HG03460 (cell line): ENCODE data around the gene BMX.

ENCODE experiments used
- ATAC-seq: cut with Tn5 transposase; IDR thresholded peaks from one replicate; pipeline ENCODE4 v1.9.1; 2021; ENCODE audit not compliant: unreplicated experiment

Gene BMX

DNA sequence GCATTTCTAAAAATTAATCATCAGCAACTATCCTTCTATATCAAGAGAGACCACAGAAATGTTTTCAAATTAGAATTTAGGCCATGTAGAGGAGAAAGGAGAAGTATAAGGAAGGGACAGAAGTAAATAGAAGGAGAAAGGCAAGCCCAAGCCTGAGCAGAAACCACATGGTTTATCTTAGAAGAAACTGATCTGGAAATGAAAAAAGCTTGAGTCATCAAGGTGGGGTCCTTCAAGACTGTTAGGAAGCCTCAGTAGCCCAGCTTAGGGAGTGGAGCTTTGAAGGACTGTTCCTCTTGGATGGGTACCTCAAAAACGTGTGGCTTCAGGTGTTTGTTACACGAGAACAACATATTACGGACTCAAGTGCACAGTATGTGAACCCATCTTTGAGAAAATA lies 4.5 kb downstream of the BMX start:
- ATAC-seq = no peak

- ATAC-seq = no peak
These were observed 6.4 kb downstream of the BMX start for GRCh38 chrX:15507005-15507404.

- ATAC-seq = no peak
These were observed 9.2 kb downstream of the BMX start for GRCh38 chrX:15509845-15510244.

GRCh38 chrX:15511563-15511962 lies 11.0 kb downstream of the BMX start:
- no peak for ATAC-seq

GRCh38 chrX:15512401-15512965 lies 11.9 kb downstream of the BMX start:
- ATAC-seq = no peak

DNA sequence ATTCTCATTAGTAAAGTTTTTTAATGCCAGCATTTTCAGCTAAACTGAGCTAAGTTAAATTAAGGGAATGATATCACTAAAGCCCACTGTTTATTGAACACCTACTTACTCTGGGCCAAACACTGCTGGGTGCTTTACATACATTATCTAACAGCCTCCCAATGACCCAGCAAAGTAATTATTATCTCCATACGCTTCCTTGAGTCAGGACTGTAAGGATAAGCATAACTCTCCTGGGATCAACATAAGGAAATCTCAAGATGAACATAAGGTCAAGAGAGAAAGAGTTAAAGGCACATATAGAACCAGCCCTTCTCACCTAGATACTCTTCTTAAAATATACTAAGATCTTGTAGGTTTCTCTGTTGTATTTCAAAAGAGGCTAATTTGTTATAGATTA lies 13.7 kb downstream of the BMX start:
- no peak for ATAC-seq

- no peak for ATAC-seq
These were observed 15.3 kb downstream of the BMX start for GRCh38 chrX:15515931-15516330.

- ATAC-seq = no peak
These were observed 21.9 kb downstream of the BMX start for GRCh38 chrX:15522464-15522863.

DNA sequence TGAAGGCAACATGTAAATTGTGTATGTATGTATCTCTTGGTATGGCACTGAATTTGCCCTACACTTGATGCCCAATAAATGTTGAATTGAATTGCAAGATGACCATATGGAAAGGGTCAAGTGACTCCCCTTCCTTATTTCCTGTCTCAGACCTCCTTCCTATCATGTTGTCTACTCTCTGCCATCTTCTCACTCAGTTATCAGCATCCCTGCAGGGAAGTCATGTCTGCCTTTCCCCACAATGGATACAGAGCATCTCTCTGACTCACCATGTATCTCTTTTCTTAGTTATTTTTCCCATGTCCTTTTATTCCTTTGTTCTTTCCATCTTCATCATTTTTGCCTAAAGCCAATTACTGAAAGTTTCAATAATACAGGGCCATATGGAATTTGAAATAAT lies 22.5 kb downstream of the BMX start:
- ATAC-seq = no peak

DNA sequence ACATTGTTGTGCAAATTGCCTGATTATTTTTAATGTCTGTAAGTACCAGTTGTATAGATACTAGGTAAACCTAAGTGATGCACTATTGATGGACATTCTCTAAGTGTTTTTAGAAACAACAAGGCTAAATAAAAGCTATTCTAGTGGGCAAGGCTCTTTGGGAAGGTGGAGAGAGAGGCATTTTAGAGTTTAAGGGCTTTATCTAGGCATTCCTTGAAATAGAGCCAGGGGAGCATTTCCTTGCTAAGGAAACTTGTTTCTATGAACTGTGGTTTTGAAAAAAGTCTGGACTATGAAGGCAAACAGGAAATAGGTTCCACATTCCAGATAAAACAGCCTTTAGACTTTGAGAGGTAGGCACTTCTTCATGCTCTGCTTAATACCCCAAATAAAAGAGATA lies 23.8 kb downstream of the BMX start:
- ATAC-seq = no peak

GRCh38 chrX:15525664-15526416 lies 25.2 kb downstream of the BMX start:
- no peak for ATAC-seq

DNA sequence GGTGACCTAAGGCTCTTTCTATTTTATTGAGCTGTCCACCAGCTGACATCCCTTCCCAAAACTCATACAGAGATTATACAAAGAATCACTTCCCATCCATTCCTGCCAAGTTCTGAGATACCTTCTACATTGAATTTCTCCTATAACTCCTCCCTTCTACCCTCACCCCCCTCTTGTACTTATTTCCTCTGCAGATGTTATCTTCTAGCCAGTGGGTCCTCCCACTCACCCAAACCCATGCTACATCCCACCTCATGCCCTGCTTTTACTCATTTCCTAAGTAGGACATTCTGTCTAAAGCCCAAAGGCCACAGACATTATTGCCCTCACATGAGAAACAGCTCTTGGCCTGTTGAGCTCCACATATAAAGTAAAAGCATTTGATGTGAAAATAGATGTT lies 28.6 kb downstream of the BMX start:
- no peak for ATAC-seq

DNA sequence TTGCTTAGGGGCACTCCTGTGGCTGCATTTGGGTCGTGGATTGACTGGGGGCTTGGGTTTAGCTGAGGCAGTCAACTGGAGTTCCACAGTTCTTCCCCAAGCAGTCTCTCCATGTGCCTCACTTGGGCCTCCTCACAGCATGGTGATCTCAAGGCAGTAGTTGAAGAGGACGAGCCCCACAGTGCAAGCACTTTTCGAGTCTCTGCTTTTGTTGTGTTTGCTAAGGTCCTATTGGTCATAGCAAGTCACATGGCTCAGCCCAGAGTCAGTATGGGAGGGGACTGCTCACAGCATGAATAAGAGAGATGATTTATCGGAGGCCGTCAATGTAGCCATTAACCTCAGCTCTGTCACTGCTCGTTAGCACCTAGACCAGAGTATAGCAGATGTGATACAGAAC lies 29.7 kb downstream of the BMX start:
- ATAC-seq = no peak

GRCh38 chrX:15546745-15547144 lies 46.1 kb downstream of the BMX start:
- ATAC-seq = no peak

DNA sequence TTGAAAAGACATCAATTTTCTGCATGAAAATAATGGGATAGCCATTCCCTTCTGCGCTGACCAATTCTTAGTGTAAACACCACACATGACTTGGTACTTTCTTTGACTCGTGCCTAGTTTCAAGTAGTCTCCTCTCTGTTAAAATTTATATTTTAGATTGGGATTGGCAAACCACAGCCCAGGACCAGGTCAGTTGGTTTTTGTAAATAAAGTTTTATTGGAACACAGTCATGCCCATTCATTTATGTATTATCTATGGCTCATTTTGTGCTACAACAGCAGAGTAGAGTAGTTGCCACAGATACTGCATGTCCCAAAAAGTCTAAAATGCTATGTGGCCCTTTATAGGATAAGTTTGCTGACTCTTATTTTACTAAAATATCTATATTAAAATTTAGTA lies 46.7 kb downstream of the BMX start:
- no peak for ATAC-seq

DNA sequence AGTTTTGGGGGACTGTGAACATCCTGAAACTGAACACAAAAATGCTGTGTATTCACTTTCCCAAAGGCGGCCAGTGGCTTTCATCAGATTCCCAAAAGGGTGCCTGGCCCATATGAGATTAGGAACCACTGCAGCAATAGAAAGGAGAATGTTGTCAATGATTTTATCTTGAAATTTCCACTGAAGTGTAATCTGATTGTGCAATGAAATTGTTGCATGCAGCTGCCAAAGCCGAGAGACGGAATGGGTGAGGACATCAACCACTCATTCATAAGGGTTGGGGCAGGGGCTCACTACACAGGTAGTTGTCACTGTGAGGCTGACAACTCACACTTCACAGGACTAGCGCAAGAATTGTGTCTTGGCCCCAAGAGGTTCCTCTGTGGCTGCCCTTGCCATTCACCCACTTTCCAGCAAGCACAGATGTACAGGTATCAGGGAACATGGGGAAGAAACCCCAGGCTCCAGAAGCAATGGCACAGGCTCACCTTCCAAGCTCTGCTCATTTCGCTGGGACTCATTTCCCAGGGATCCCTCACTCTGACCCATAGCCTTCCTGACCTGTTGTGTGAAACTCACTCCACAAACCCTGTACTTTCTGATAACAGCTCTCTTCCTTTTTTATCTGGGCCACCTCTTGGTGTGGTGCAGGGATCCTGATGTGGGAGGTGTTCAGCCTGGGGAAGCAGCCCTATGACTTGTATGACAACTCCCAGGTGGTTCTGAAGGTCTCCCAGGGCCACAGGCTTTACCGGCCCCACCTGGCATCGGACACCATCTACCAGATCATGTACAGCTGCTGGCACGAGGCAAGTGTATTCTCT lies 48.8 kb downstream of the BMX start:
- no peak for ATAC-seq

DNA sequence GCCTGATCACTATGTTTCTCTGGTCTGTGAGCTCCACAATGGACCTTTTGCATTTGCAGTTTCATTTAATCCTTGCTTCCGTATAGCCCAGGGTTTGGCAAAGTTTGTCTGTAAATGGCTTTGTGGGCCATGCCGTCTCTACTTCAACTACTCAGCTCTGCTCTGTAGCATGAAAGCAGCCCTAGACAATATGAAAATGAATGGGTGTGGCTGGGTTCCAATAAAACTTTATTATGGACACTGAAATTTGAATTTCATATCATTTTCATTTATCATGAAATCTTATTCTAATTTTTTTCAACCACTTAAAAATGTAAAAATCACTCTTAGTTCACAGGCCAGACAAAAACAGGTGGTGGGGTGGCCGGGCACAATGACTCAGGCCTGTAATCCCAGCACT lies 58.6 kb downstream of the BMX start:
- no peak for ATAC-seq

DNA sequence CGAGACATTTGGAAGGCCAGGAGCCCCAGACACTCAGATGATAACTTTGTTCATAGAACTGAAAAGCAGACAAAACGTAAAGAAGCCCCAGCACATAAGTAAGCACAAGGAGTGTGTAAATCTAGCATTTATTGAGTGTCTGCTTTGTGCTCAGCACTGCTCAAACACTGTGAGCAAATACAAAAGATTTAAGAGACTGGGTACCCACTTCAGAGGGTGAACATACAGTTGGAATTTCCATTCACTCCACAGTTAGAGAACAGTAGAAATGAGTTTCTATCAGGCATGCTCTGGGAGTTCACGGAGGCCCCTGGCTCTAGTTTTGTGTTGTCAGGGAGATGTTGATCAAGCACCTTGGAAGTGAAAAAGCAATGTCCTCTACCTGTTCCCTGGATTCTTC lies 60.3 kb downstream of the BMX start:
- ATAC-seq = no peak

GRCh38 chrX:15563056-15563455 lies 62.4 kb downstream of the BMX start:
- ATAC-seq = no peak

- ATAC-seq = no peak
These were observed 64.5 kb downstream of the BMX start for GRCh38 chrX:15564981-15565579.

DNA sequence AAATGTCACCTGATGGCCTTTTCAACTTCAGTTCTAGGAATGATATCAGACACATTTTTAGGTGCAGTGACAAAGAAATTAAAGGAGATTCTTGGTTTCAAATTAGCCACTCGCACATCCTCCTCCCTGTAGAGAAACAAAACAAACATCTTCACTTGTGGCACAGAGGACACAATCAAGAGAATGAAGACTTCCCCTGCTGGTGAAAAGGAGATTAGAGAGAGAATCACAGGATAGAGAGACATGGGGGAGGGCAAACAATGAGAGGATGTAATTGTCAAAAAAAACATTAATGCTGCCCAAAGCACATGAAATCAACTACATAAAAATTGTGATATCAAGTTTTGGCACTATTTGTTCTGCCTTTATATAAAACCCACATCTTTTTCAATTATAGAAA lies 65.6 kb downstream of the BMX start:
- no peak for ATAC-seq

GRCh38 chrX:15567267-15567666 lies 66.7 kb downstream of the BMX start:
- no peak for ATAC-seq
